GM23338 (cell line): Measurements from ENCODE around the gene CAMTA1. TPM values are rescaled to one million over a fixed set of nuclear protein-coding genes. Genes with fewer than 3 reads are reported as not detected.

ENCODE experiments used
- ATAC-seq: fragments of 200-7000 bp; cut with Tn5 transposase; 3 replicates; pipeline ENCODE4 v1.9.1; 2020
- DNase-seq: peaks from one replicate; pipeline ENCODE4 v3.0.0-alpha.2; 2015; ENCODE audit warnings: low spot score
- H2AFZ ChIP-seq: fragments of 200-600 bp; sonication (generic); 2 replicates; pipeline ENCODE4 v1.8.0; 2016; ENCODE audit warnings: antibody characterized with exemption, mild to moderate bottlenecking, moderate library complexity
- H3F3A ChIP-seq: fragments of 200-600 bp; sonication (generic); replicated peaks from 2 replicates; pipeline ENCODE4 v1.8.0; 2017; ENCODE audit warnings: antibody characterized with exemption, mixed run types, low read depth
- H3K27ac ChIP-seq: fragments of 200-600 bp; sonication (generic); 2 replicates; pipeline ENCODE4 v1.6.1; 2016; ENCODE audit warnings: low read depth
- H3K27me3 ChIP-seq: fragments of 200-600 bp; sonication (generic); 2 replicates; pipeline ENCODE4 v1.8.0; 2016; ENCODE audit warnings: mild to moderate bottlenecking, mixed run types, moderate library complexity; ENCODE audit not compliant: insufficient read depth
- H3K36me3 ChIP-seq: fragments of 200-600 bp; sonication (generic); 2 replicates; pipeline ENCODE4 v1.8.0; 2016; ENCODE audit warnings: mild to moderate bottlenecking; ENCODE audit not compliant: insufficient read depth
- H3K4me1 ChIP-seq: fragments of 200-600 bp; sonication (generic); 2 replicates; pipeline ENCODE4 v1.8.0; 2016; ENCODE audit warnings: mild to moderate bottlenecking, moderate library complexity; ENCODE audit not compliant: insufficient read depth
- H3K4me2 ChIP-seq: fragments of 200-600 bp; sonication (generic); 2 replicates; pipeline ENCODE4 v1.7.1; 2017; ENCODE audit warnings: mixed run types
- H3K4me3 ChIP-seq: fragments of 200-600 bp; sonication (generic); 2 replicates; pipeline ENCODE4 v1.6.1; 2016; ENCODE audit warnings: mixed run types
- H3K79me2 ChIP-seq: fragments of 200-600 bp; sonication (generic); replicated peaks from 2 replicates; pipeline ENCODE4 v1.8.0; 2017; ENCODE audit warnings: mild to moderate bottlenecking; ENCODE audit not compliant: insufficient read depth
- H3K9me2 ChIP-seq: fragments of 200-600 bp; sonication (generic); 2 replicates; pipeline ENCODE4 v1.8.0; 2017; ENCODE audit not compliant: insufficient read depth
- H4K20me1 ChIP-seq: fragments of 200-600 bp; sonication (generic); replicated peaks from 2 replicates; pipeline ENCODE4 v1.8.0; 2017; ENCODE audit warnings: mild to moderate bottlenecking; ENCODE audit not compliant: insufficient read depth
- H3K27ac Mint-ChIP-seq: 2 replicates; pipeline ENCODE4 v1.8.0; 2020; ENCODE audit warnings: inconsistent platforms, mild to moderate bottlenecking, moderate library complexity, mixed read lengths
- H3K27me3 Mint-ChIP-seq: 3 replicates; pipeline ENCODE4 v1.8.0; 2022; ENCODE audit warnings: low read depth, mild to moderate bottlenecking, moderate library complexity, mixed read lengths, inconsistent platforms; ENCODE audit not compliant: insufficient read depth, poor library complexity
- H3K36me3 Mint-ChIP-seq: 3 replicates; pipeline ENCODE4 v1.8.0; 2021; ENCODE audit warnings: low read depth, mild to moderate bottlenecking, inconsistent platforms, moderate library complexity, mixed read lengths
- H3K4me1 Mint-ChIP-seq: 3 replicates; pipeline ENCODE4 v1.8.0; 2020; ENCODE audit warnings: mild to moderate bottlenecking, inconsistent platforms, mixed read lengths
- H3K4me3 Mint-ChIP-seq: 3 replicates; pipeline ENCODE4 v1.8.0; 2021; ENCODE audit warnings: moderate library complexity, mild to moderate bottlenecking, inconsistent platforms, mixed read lengths
- H3K9me3 Mint-ChIP-seq: 3 replicates; pipeline ENCODE4 v1.8.0; 2020; ENCODE audit warnings: moderate library complexity, mild to moderate bottlenecking, inconsistent platforms, mixed read lengths
- CREB1 ChIP-seq: fragments of 250-450 bp; sonication (Bioruptor Pico); IDR thresholded peaks from 2 replicates; pipeline ENCODE4 v1.5.0; 2020; ENCODE audit warnings: low read depth, mild to moderate bottlenecking, moderate library complexity
- CTCF ChIP-seq, 2 experiments: fragments of 200-600 bp in 1 of 2; sonication (generic) in 1 of 2; conservative IDR thresholded peaks; 2 replicates each; pipeline versions ENCODE4 v1.5.1 to v1.6.1; 2016 to 2017; ENCODE audit warnings: antibody characterized with exemption in 2 of 2, low read depth in 2 of 2, mild to moderate bottlenecking in 2 of 2, moderate library complexity in 1 of 2
- ETS1 ChIP-seq: IDR thresholded peaks from 2 replicates; pipeline ENCODE4 v1.6.1; 2016; ENCODE audit warnings: antibody characterized with exemption
- EZH2 ChIP-seq: fragments of 200-600 bp; sonication (generic); IDR thresholded peaks from one replicate; pipeline ENCODE4 v1.8.0; 2017; ENCODE audit warnings: antibody characterized with exemption, mild to moderate bottlenecking, low read depth; ENCODE audit not compliant: unreplicated experiment
- EZH2phosphoT487 ChIP-seq: fragments of 200-600 bp; sonication (generic); IDR thresholded peaks from one replicate; pipeline ENCODE4 v1.8.1; 2018; ENCODE audit warnings: antibody characterized with exemption; ENCODE audit not compliant: unreplicated experiment
- JUNB ChIP-seq: IDR thresholded peaks from one replicate; pipeline ENCODE4 v1.6.1; 2016; ENCODE audit warnings: antibody characterized with exemption; ENCODE audit not compliant: unreplicated experiment
- NANOG ChIP-seq: IDR thresholded peaks from 2 replicates; pipeline ENCODE4 v1.6.1; 2016; ENCODE audit warnings: antibody characterized with exemption, borderline replicate concordance
- POLR2AphosphoS5 ChIP-seq: IDR thresholded peaks from 2 replicates; pipeline ENCODE4 v1.6.1; 2016; ENCODE audit warnings: antibody characterized with exemption, low read depth
- REST ChIP-seq: IDR thresholded peaks from one replicate; pipeline ENCODE4 v1.6.1; 2018; ENCODE audit warnings: antibody characterized with exemption; ENCODE audit not compliant: unreplicated experiment
- STAT1 ChIP-seq: IDR thresholded peaks from one replicate; pipeline ENCODE4 v1.6.1; 2016; ENCODE audit warnings: antibody characterized with exemption; ENCODE audit not compliant: unreplicated experiment
- ZNF114 ChIP-seq: fragments of 250-450 bp; sonication (Bioruptor Pico); IDR thresholded peaks from 2 replicates; pipeline ENCODE4 v1.5.0; 2020; ENCODE audit warnings: mild to moderate bottlenecking, moderate library complexity
- ZNF331 ChIP-seq: fragments of 250-450 bp; sonication (Bioruptor Pico); IDR thresholded peaks from 2 replicates; pipeline ENCODE4 v1.5.0; 2020; ENCODE audit warnings: low read depth, mild to moderate bottlenecking, moderate library complexity
- ZNF462 ChIP-seq: fragments of 250-450 bp; sonication (Bioruptor Pico); IDR thresholded peaks from 2 replicates; pipeline ENCODE4 v1.5.0; 2020; ENCODE audit warnings: mild to moderate bottlenecking, moderate library complexity
- polyA plus RNA-seq: library from polyadenylated mRNA; unstranded; fragments of >200 nt; fragmentation: Nextera tagmentation; extraction: Ambion mirVana; gene quantifications from 2 replicates; pipeline ENCODE4 v1.2.1, GENCODE V29; 2016
- total RNA-seq: library from RNA; depleted of rRNA; stranded (reverse); fragments of >200 nt; shearing (Covaris generic); gene quantifications from 2 replicates; pipeline ENCODE4 v1.2.3, GENCODE V29; 2014

CAMTA1 gene
- total and polyA plus RNA-seq, 2 experiments from 2014 or later, result 115 to 519 TPM

- Mint-ChIP-seq H3K4me1 (no peaks in the 10 kb centered on the region), H3K36me3 (no peaks in the 10 kb centered on the region; the same call in 1 of the 3 replicates), H3K27me3 (peaks cover 2% of the 10 kb centered on the region), H3K4me3 (no peak overlapping the region), H3K9me3 (peaks cover 7% of the 10 kb centered on the region; the same call in 2 of the 3 replicates), H3K27ac (peak overlapping the region; percentile 33; the same call in 1 of the 2 replicates)
- Histone ChIP-seq H3K4me2 (no peak overlapping the region), H3K27me3 (no peaks in the 10 kb centered on the region), H3K36me3 (no peaks in the 10 kb centered on the region), H4K20me1 (no peaks in the 10 kb centered on the region), H3K4me1 (no peaks in the 10 kb centered on the region), H3K27ac (no peak overlapping the region), H2AFZ (no peak overlapping the region), H3F3A (no peaks in the 10 kb centered on the region), H3K4me3 (no peak overlapping the region), H3K79me2 (no peaks in the 10 kb centered on the region), H3K9me2 (no peaks in the 10 kb centered on the region)
- DNase-seq (no peak), ATAC-seq (peak; percentile 61)
- no peak for TF ChIP-seq CTCF (conservative IDR thresholded peaks at IDR 0.05; ENCODE audit: low read depth in 2 of 2)
- TF ChIP-seq POLR2AphosphoS5, result no peak
- TF ChIP-seq JUNB, result no peak
- TF ChIP-seq ZNF114 (CRISPR knock-in tag), result no peak
- TF ChIP-seq EZH2, result no peak
- no peak for TF ChIP-seq ETS1
- no peak for TF ChIP-seq CREB1 (CRISPR knock-in tag)
- no peak for TF ChIP-seq EZH2phosphoT487
- TF ChIP-seq STAT1, result no peak
- no peak for TF ChIP-seq REST
- no peak for TF ChIP-seq ZNF331
- TF ChIP-seq NANOG, result no peak
- TF ChIP-seq ZNF462 (CRISPR knock-in tag), result no peak
Observed at GRCh38 chr1:7436056-7437005, 651.1 kb downstream of the CAMTA1 start.
